Endodermal cell (in vitro differentiated cells): ENCODE results near the gene TTC9B. TPM values are rescaled to one million over a fixed set of nuclear protein-coding genes. Genes with fewer than 3 reads are reported as not detected.
A peak's percentile ranks its signal among the peaks of the same experiment; 100 is the strongest.

ENCODE experiments used
- DNase-seq: peaks from one replicate; pipeline ENCODE4 v3.0.0-alpha.2; 2017
- H3K27ac ChIP-seq: 2 replicates; pipeline ENCODE4 v1.5.1; 2013; ENCODE audit warnings: mild to moderate bottlenecking, low read depth, low read length, moderate library complexity
- H3K27me3 ChIP-seq: 2 replicates; pipeline ENCODE4 v1.6.1; 2013; ENCODE audit warnings: mild to moderate bottlenecking, low read length, moderate library complexity; ENCODE audit not compliant: insufficient read depth, control insufficient read depth, poor library complexity, severe bottlenecking
- H3K36me3 ChIP-seq: 2 replicates; pipeline ENCODE4 v1.7.0; 2013; ENCODE audit warnings: mild to moderate bottlenecking, low read length, moderate library complexity; ENCODE audit not compliant: control insufficient read depth, insufficient read depth
- H3K4me1 ChIP-seq: one replicate; pipeline ENCODE4 v1.7.0; 2013; ENCODE audit warnings: low read length; ENCODE audit not compliant: control insufficient read depth, insufficient read depth
- H3K4me3 ChIP-seq: 2 replicates; pipeline ENCODE4 v1.5.1; 2013; ENCODE audit warnings: mild to moderate bottlenecking, low read length, moderate library complexity
- H3K9ac ChIP-seq: 2 replicates; pipeline ENCODE4 v1.6.1; 2013; ENCODE audit warnings: mild to moderate bottlenecking, low read length, moderate library complexity; ENCODE audit not compliant: poor library complexity, severe bottlenecking; ENCODE audit errors: extremely low read depth
- H3K9me3 ChIP-seq: 2 replicates; pipeline ENCODE4 v1.6.1; 2013; ENCODE audit warnings: mild to moderate bottlenecking, low read length, moderate library complexity; ENCODE audit not compliant: control insufficient read depth
- H3K27ac Mint-ChIP-seq: 2 replicates; pipeline ENCODE4 v1.8.0; 2020; ENCODE audit warnings: mixed read lengths
- H3K27me3 Mint-ChIP-seq: 2 replicates; pipeline ENCODE4 v1.8.0; 2021; ENCODE audit warnings: mild to moderate bottlenecking, mixed read lengths; ENCODE audit not compliant: insufficient read depth
- H3K36me3 Mint-ChIP-seq: 2 replicates; pipeline ENCODE4 v1.8.0; 2020; ENCODE audit warnings: low read depth, mixed read lengths
- H3K4me1 Mint-ChIP-seq: 2 replicates; pipeline ENCODE4 v1.8.0; 2020; ENCODE audit warnings: mixed read lengths
- H3K4me3 Mint-ChIP-seq: 2 replicates; pipeline ENCODE4 v1.8.0; 2020; ENCODE audit warnings: mild to moderate bottlenecking, moderate library complexity, mixed read lengths
- H3K9me3 Mint-ChIP-seq: 2 replicates; pipeline ENCODE4 v1.8.0; 2020; ENCODE audit warnings: mild to moderate bottlenecking, mixed read lengths
- CTCF ChIP-seq: fragments of 200-600 bp; sonication (generic); conservative IDR thresholded peaks from 2 replicates; pipeline ENCODE4 v1.5.0; 2021; ENCODE audit warnings: antibody characterized with exemption, mild to moderate bottlenecking
- WGBS, 2 experiments: methylation state at CpG; one replicate each; pipeline versions ENCODE4 v1.1.5 to v1.1.7; 2013; ENCODE audit warnings: missing lambda C conversion rate in 2 of 2, mixed read lengths in 1 of 2; ENCODE audit not compliant: insufficient coverage in 1 of 2, insufficient read length in 1 of 2; 5-methylcytosine and 5-hydroxymethylcytosine counted together
- total RNA-seq, 2 donors: library from RNA; stranded (reverse); fragmentation: NEBNext Ultra II Directional in 1 of 2; extraction: Animal tissue kit (Norgen Biotek cat#: 25700) in 1 of 2; gene quantifications; 2 replicates in 1 of 2; 3 replicates in 1 of 2; pipeline ENCODE4 v1.2.1, GENCODE V29; 2021

Gene TTC9B
- total RNA-seq, 2 donors from 2014 or later: not detected

- Mint-ChIP-seq H3K27ac (peak overlapping the region; percentile 48), H3K27me3 (no peaks in the 10 kb centered on the region), H3K4me1 (peaks cover 7% of the 10 kb centered on the region), H3K36me3 (peaks cover 20% of the 10 kb centered on the region), H3K4me3 (no peak overlapping the region), H3K9me3 (no peaks in the 10 kb centered on the region)
- H3K27me3 ChIP-seq: no peaks in the 10 kb centered on the region
- no peak overlapping the region for H3K9ac ChIP-seq
- no peak overlapping the region for H3K4me3 ChIP-seq
- H3K9me3 ChIP-seq: no peaks in the 10 kb centered on the region
- WGBS, 2 experiments: 91 to 96% methylated on average over 8 to 12 of the region's 12 CpGs
- H3K27ac ChIP-seq: no peak overlapping the region
- H3K4me1 ChIP-seq: peaks cover 9% of the 10 kb centered on the region
- no peak for TF ChIP-seq CTCF
- peaks cover 15% of the 10 kb centered on the region for H3K36me3 ChIP-seq
- DNase-seq: no peak
Observed at GRCh38 chr19:40247735-40248262, 29.6 kb upstream of the TTC9B start.

- whole genome bisulfite sequencing, 2 experiments: 95 to 96% methylated on average over 5 to 6 of the region's 6 CpGs
- Histone ChIP-seq H3K4me3 (no peak overlapping the region), H3K27ac (no peak overlapping the region), H3K9ac (no peak overlapping the region), H3K9me3 (no peaks in the 10 kb centered on the region), H3K36me3 (peaks cover 15% of the 10 kb centered on the region), H3K27me3 (no peaks in the 10 kb centered on the region), H3K4me1 (peaks cover 3% of the 10 kb centered on the region)
- Mint-ChIP-seq H3K4me3 (no peak overlapping the region), H3K27ac (no peak overlapping the region), H3K27me3 (no peaks in the 10 kb centered on the region), H3K36me3 (peaks cover 21% of the 10 kb centered on the region), H3K4me1 (peaks cover under 1% of the 10 kb centered on the region), H3K9me3 (no peaks in the 10 kb centered on the region)
- no peak for TF ChIP-seq CTCF
- DNase-seq: no peak
Observed at GRCh38 chr19:40247178-40247577, 29.0 kb upstream of the TTC9B start.

GRCh38 chr19:40246292-40247073 lies 28.3 kb upstream of the TTC9B start:
- H3K4me3 Mint-ChIP-seq: no peak overlapping the region
- no peak overlapping the region for H3K9ac ChIP-seq
- WGBS, 2 experiments: 94 to 100% methylated on average over 4 to 15 of the region's 16 CpGs

More at GRCh38 chr19:40246292-40247073, 28.3 kb upstream of the TTC9B start:
- Histone ChIP-seq H3K4me1 (no peaks in the 10 kb centered on the region), H3K27ac (no peak overlapping the region), H3K27me3 (no peaks in the 10 kb centered on the region), H3K4me3 (no peak overlapping the region), H3K9me3 (no peaks in the 10 kb centered on the region), H3K36me3 (peaks cover 10% of the 10 kb centered on the region)
- Mint-ChIP-seq H3K9me3 (no peaks in the 10 kb centered on the region), H3K27ac (no peak overlapping the region), H3K36me3 (peaks cover 23% of the 10 kb centered on the region), H3K27me3 (no peaks in the 10 kb centered on the region), H3K4me1 (no peaks in the 10 kb centered on the region)
- no peak for DNase-seq
- TF ChIP-seq CTCF: no peak
